G401 (cell line): ENCODE results near the gene QSER1. TPM values are rescaled to one million over a fixed set of nuclear protein-coding genes. Genes with fewer than 3 reads are reported as not detected.
"Not testable (repeated sequence)": the region's sequence is repeated elsewhere in the genome, so short reads cannot be mapped to it uniquely, and the experiment has no call there.

Experiments
- DNase-seq: peaks from one replicate; pipeline ENCODE4 v3.0.0-alpha.2; 2015; ENCODE audit warnings: low spot score
- in situ Hi-C: cut with HindIII; loops from 2 replicates; pipeline ENCODE4 v1.10.0; 2016; ENCODE audit warnings: low sequenced_read_pairs, mixed read lengths
- total RNA-seq: library from RNA; depleted of rRNA; stranded (reverse); fragments of >200 nt; shearing (Covaris generic); gene quantifications from 2 replicates; pipeline ENCODE4 v1.2.3, GENCODE V29; 2014

Gene QSER1
- total RNA-seq, 1 experiment from 2014 or later, result 16.6 TPM

DNA sequence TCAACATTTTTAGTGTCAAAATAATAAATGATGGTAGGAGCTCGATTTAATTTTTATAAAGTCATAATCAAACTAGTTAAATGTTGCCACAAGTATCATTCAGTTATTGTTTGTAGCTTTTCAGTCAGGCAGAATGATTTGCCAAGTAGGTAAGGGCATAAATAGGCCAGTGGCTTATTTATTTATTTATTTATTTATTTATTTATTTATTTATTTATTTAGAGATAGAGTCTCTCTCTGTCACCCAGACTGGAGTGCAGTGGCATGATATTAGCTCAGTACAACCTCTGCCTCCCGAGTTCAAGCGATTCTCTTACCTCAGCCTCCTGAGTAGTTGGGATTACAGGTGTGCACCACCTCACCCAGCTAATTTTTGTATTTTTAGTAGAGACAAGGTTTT lies 79.6 kb downstream of the QSER1 start:
- DNase-seq, result not testable (repeated sequence)

DNA sequence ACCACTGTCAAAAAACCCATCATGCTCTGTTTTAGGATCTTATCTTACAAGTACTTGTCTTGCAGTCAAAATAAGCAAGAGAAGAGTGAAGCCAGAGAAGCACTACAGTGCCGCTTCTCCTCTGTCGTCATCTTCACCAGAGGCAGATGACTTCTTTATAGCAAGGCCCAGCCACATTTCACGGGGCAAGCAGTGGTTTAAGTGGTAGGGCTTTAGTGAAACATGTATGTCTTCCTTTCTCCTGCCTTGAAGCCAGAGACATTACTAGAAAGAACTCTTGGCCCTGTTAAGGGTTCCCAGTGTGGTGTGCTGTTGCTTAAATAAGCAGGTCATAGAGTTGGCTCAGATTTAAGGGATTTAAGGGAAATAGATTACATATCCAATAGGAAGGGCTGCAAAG lies 80.2 kb downstream of the QSER1 start:
- in situ Hi-C loops, result no loop called here
- no peak for DNase-seq

More for the DNA sequence above, 79.6 kb downstream of the QSER1 start:
- in situ Hi-C loops, result not testable (repeated sequence)

DNA sequence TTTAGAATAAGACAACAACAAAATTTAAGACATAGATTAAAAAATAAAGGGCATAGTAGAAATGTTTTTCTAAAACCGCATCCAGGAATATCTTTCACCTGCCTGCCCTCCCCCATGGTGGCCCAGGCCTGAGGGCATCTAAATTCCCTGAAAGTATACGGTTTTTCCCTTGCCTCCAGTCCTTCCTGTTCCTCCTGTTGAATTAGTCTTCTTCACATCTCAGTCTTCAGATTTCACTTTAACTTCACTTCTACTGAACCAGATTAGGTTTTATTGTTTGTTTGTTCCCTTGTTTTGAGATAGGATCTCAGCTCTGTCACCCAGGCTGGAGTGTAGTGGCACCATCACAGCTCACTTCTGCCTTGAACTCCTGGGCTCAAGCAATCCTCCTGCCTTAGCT lies 90.0 kb downstream of the QSER1 start:
- DNase-seq, result no peak
- in situ Hi-C loops, result no loop called here

DNA sequence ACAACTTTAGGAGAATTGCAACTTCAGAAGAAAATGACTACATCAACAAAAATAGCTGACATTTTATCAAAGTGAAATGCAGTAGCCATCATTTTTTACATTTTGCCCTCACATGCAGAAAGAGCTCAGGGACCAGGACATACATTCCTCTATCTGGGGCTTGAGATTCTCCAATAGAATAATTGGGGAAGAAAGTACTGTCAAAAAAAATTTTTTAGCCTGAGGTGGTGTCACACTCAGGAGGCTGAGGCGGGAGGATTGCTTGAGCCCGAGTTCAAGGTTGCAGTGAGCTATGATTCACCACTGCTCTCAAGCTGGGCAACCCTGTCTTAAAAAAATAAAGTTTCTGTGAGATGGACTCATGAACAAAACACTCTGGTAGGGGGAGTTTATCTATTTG lies 90.9 kb downstream of the QSER1 start:
- DNase-seq, result no peak
- in situ Hi-C loops, result no loop called here

DNA sequence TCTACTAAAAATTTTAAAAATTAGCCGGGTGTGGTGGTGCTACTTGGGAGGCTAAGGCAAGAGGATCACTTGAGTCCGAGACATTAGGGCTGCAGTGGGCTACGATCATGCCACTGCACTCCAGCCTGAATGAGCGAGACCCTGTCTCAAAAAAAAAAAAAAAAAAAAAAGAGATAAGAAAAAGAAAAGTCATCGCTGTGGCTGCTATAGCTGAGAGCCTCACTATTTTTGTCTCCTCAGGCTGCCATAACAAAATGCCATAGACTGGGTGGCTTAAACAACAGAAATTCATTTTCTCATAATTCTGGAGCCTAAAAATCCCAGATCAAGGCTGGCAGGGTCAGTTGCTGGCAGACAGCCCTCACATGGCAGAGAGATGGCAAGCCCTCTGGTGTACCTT lies 93.0 kb downstream of the QSER1 start:
- in situ Hi-C loops, result no loop called here
- DNase-seq, result no peak

DNA sequence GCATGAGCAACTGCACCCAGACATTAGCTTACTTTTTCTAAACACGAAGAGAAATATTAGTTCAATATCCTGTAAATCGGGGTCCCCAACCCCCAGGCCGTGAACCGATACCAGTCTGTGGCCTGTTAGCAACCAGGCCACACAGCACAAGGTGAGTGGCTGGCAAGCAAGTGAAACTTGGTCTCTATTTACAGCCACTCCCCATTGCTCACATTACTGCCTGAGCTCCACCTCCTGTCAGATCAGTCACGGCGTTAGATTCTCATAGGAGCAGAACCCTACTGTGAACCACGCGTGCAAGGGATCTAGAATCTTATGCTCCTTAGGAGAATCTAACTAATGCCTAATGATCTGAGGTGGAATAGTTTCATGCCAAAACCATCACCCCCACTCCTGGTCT lies 95.2 kb downstream of the QSER1 start:
- in situ Hi-C loops, result no loop called here
- DNase-seq, result no peak

DNA sequence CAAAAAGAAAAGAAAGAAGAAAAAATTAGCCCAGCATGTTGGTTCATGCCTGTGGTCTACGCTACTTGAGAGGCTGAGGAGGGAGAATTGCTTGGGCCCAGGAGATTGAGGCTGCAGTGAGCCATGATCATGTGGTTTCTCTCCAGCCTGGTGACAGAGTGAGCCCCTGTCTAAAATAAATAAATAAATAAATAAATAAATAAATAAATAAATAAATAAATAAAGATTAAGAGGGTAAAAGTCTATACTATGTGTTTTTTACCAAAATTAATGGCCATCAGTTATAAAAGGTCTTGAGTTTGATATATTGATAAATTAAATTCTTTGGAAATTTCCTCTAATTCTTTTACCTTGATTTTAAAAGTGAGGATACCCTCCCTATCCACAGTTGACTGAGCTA lies 97.9 kb downstream of the QSER1 start:
- DNase-seq, result no peak
- in situ Hi-C loops, result no loop called here

DNA sequence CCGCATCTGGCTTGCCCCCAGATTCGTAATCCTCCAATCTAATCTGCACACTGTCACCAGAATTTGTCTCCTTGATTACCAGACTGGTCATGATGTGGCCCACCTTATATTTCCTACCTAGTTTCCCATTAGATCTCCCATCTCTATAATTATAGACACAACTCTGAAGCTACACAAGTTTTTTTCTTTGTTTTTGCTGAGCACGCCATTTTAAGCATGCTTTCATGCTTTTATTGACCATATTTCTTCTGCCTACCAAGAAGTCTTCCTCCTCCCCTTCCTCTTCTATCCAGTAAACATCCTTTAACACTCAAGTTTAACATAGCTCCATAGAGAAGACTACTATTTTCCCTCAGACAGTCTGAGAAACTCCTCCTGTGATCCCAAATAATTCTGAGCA lies 98.8 kb downstream of the QSER1 start:
- in situ Hi-C loops, result no loop called here
- no peak for DNase-seq

DNA sequence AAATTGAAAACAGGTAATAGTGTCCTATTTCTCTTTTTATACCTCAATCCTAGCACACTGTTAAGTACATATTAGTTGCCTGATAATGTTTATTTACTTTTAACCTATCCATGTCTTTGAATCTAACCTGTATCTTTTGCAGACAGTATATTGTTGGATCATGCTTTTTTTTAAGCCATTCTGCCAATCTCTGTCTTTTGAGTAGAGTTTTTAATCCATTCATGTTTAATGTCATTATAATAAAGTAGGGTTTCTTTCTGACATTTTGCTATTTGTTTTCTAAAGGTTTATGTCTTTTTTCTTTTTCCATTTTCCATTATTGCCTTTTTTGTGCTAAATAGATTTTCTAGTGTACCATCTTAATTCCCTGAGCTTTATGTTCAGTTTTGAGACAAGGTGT lies 99.3 kb downstream of the QSER1 start:
- in situ Hi-C loops, result no loop called here
- DNase-seq, result no peak

DNA sequence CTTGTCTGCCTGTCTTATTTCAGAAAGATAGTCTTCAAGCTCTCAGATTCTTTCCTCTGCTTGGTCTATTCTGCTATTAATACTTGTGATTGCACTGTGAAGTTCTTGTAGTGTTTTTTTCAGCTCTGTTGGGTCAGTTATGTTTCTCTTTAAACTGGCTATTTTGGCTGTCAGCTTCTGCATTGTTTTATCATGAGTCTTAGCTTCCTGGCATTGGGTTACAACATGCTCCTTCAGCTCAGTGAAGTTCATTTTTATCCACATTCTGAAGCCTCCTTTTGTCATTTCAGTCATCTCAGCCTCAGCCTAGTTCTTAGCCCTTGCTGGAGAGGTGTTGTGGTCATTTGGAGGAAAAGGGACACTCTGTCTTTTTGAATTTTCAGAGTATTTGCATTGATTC lies 107.6 kb downstream of the QSER1 start:
- no peak for DNase-seq
- in situ Hi-C loops, result no loop called here

DNA sequence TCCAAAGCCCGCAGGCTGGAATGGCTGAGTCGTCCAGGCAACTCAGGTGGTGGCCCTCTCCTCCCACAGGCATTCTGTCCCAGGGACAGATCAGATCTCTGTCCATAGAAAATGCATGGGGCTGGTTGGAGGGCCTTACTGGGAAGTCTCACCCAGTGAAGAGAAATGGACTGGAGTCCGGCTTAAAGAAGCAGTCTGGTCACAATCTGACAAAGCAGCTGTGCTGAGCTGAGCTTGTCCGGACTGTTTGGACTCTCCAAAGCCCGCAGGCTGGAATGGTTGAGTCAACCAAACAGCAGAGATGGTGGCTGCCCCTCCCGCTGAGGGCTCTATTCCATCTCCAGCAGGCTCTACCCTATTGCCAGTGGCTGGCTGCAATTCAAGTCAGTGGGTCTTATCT lies 108.7 kb downstream of the QSER1 start:
- DNase-seq, result no peak
- in situ Hi-C loops, result no loop called here

DNA sequence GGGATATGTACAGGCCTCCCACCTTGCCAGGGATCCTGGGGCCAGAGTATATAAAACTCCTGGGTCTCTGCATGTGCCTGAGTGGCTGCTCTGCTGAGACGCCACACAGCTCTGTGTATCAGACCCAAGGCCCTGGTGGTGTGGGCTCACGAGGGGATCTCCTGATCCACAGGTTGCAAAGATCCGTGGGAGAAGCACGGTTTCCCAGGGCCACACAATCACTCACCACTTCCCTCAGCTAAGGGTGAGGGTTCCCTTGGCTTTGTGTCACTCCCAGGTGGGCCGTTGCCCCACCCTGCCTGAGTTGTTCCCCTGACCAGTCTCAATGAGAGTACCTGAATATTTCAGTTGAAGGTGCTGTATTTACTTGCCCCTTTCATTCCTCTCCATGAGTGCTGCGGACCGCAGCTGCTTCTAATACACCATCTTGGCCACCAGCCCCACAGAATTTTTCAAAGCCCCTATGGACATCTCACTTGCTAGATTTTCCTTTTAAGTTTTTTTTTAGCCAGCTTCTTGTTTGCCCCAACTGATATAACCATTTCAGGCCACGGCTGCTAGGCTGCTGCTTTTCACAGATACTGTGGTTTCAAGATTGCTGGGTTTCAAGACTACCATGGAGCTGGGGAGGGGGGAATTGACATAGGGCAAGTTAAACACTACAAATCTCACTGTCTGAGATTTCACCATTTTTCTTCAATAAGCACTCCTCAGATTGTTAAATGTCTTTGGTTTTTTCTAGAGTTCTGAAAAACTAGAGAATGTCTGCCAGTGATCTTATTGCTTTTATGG lies 109.3 kb downstream of the QSER1 start:
- DNase-seq, result no peak
- in situ Hi-C loops, result no loop called here

DNA sequence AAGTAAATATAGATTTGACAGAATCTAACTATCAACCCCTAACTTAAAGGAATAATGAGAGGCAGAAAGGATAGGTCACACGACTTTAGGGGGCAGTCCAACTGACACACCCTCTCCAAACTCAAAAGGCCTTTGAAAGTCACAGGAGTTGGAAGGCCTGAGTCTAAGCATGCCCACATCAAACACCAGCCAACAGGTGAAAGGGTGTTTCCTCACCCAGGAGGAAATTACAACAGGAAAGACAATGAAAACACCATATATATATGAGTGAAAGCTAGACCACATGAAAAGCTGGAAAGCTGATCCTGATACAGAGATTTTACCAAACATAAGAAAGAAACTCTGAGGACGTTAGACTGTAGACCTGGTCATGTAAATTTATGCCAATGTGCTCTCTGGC lies 112.6 kb downstream of the QSER1 start:
- in situ Hi-C loops, result no loop called here
- no peak for DNase-seq

DNA sequence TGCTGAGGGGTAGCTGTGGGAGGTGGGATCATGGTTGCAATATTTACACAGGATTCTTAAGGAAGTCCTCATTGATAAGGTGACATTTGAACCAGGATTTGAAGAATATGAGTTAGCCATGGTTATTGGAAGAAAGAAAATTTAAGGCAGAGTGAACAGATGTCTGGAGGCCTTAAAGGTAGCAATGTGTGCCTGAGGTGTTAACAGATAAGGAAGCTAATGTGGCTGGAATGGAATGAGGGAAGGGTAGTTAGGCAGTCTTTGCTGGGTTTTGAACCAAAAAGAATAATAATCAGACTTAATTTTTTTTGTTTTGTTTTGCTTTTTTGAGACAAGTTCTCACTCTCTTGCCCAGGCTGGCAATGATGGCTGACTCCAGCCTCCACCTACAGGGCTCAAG lies 113.4 kb downstream of the QSER1 start:
- in situ Hi-C loops, result no loop called here

DNA sequence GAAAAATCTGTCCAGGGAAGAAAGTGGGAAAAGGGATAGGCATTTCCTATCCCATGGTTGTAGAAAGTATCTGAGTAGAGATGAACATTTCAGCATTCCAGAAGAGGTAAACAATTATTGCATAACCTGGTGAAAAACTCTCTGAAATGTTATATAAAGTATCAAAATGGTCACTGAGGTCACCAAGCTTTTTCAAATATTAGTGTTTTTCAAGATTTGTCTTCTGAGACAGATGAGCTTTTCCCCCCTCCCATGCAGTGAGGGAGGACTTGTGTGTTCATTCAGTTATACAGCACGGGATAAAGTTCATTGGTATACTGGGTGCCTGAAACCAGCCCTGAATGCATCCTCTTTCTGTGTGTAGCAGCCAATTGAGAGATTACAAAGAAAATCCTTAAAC lies 121.1 kb downstream of the QSER1 start:
- in situ Hi-C loops, result no loop called here
- no peak for DNase-seq

More for the DNA sequence above, 113.4 kb downstream of the QSER1 start:
- no peak for DNase-seq

DNA sequence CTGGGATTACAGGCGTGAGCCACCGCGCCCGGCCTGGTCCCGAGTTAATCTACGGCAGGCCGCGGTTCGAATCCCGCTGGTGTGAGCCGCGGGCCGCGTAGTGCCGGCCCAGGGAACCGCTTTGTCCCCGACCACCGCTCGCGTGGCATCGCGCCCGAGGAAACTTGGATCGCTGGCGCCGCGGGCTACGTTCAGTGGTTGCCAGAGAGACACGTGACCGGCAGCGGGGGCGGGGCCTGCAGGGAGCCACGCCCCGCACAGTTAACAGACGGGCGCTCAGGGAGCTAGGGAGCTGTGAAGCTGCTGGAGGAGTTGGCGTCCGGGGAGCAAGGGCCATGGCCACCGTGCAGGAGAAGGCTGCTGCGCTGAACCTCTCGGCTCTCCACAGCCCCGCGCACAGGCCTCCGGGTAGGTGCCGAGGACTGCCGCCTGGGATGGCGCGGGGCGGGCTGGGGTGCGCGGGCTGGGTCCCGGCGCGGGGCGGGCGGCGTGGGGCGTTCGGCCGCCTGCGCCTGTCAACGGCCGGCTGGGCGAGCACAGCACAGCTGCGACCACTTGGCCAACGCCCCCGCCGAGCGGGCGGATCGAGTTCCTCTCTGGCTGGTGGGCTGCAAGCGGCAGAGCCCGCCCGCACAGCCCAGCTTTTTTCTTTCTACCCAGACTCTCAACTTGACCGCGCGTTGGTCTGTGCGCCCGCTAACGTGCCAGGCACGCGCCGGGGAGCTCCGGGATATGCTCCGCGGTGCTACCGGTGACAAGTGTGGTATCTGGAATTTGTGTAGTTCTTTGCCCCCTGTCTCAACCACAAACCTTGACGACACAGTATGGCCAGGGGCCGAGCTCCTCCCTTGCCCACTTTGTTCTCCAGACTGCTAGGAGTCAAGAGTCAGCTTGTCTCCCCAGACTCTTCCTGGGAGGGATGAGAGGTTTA lies 123.3 kb downstream of the QSER1 start, which contains the start of gene DEPDC7:
TSS of gene DEPDC7 (plus strand) at position 258 of the 931 bp plus-strand sequence. CDS start at position 336, 78 bp downstream.
- in situ Hi-C loops, result no loop called here

DNA sequence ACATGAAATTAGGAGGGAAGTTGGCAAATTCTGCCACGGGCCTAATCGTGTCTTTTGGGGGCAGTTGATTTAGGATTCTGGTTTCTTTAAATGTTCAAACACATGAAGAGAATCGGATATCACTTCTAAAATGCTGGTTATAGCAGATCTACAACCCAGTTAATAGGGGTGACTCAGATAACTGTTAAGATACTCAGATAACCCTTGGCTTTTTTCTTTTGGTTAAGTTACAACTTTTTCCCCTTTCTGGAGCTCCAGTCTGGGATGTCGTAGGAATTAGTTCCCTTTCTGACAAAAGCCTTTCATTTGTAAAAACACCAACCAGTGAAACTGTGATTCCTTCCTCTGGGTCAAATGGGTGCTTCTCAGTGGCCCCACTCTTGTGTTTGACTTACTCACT lies 124.0 kb downstream of the QSER1 start:
- no peak for DNase-seq

More for the DNA sequence above, 123.3 kb downstream of the QSER1 start, which contains the start of gene DEPDC7:
- peak; percentile 37 for DNase-seq

DNA sequence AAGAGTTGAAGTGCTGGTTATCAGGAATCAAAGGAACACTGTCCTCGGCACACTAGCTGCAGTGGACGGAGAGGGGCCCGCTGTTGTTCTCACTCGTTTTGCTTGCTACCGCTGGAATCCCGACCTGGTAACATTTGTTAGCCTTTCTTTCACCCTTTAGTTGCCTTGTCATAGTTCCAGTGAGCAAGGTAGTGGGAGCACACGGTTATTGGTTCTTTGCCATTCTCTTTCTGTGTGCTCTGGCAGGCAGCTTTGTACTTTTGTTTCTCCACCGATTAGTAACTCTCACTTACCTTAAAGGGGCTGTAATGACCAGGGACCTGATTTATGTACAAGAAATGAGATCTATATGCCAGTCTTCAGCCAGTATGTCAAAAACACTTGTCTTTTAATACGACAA lies 124.9 kb downstream of the QSER1 start:
- no peak for DNase-seq
- in situ Hi-C loops, result no loop called here

More for the DNA sequence above, 124.0 kb downstream of the QSER1 start:
- in situ Hi-C loops, result no loop called here

DNA sequence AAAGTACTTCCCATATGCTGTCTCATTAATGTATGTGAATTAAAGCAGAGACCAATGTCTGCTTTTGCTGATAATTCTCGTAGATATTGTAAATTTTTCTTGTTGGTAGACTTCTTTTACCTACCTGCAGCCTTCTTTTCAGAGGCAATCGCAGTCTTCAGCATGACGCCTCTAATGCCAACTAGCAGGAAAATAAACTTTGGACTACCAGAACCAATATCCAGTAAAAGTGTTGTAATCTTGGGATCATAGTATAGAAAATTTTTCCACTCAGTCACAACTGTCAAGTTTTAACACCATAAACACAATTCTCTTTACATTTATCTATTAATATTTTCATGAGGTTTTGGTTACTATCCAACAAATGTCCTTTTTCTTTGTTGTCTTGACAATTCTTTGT lies 125.4 kb downstream of the QSER1 start:
- no peak for DNase-seq
- in situ Hi-C loops, result no loop called here

DNA sequence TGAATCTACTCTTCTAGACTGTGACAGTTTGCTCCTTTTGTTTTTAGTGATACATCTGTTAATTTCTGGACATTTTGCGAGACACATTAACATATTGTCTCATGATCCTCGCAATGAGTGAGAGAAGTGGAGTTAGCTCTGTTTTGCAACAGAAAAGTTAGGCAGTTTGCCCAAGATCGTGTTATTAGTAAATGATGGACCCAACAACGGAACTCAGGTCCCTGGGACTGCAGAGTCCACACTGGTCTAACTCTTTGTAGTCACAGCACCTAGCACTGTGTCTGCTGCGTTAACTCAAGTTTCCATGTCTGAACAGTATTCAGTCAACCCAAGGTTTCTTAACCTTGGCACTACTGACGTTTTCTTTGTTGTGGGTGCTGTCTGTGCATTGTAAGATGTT lies 126.2 kb downstream of the QSER1 start:
- in situ Hi-C loops, result no loop called here
- no peak for DNase-seq
